ENCODE measurements around the gene PHF21B. TPM values are rescaled to one million over a fixed set of nuclear protein-coding genes. Genes with fewer than 3 reads are reported as not detected.

Gene PHF21B
- total and polyA plus RNA-seq, 2 experiments from 2014 or later: 20.6 to 149 TPM

DNA sequence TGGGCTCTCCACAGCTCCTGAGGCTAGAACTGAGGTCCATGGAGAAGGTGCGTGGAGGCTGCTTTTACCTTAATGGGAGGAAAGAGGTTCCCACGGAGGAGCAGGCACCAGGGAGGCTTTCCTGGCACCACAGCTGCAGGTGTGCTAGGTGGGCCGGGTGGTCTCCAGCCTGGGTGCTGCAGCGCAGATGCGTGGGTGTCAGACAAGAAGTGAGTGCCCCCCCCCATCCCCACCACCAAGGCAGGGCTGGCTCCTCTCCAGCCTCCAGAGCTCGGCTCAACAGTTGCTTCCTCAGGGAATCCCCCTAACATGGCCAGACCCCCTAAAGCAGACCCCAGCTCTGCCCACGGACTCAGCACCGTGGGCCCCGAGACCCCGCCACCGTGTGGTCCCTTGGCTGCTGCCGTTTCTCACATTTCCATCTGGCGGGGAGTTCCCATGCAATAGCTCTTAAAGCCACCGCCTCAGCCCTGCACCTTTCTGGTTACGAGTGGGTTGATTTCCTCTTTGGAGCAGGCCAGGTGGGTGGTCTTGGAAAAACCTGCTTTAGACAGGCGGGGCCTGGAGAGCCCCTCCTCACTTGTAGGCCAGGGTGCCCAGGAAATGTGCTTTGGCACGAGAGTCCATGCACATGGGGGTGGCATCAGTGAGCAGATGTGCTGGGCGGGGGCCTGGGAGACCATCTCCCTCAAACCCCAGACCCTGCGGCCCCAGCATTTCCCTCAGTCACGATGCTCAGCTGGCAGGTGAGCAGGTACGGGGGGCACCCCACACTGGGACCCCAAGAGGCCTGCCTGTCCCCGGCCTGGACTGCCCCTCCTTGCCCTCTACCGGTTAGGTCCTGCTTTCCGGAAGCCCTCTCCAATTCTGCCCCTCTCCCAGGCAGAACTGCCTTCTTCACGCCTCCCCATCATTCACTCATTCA is 163.7 kb downstream of the PHF21B start:
- H3K27ac Mint-ChIP-seq: no peak overlapping the region
- no peak for TF ChIP-seq POLR2AphosphoS5 (IDR thresholded peaks at IDR 0.05; ENCODE audit: low read depth)
- no peak for TF ChIP-seq NANOG (IDR thresholded peaks at IDR 0.05; ENCODE audit: borderline replicate concordance)
- TF ChIP-seq ETS1 (IDR thresholded peaks at IDR 0.05): no peak

GRCh38 chr22:44845191-44845590 is 164.6 kb downstream of the PHF21B start:
- Histone ChIP-seq H3K4me2 (no peak overlapping the region), H3K9me2 (ENCODE audit: insufficient read depth) (no peaks in the 10 kb centered on the region), H3K4me3 (no peak overlapping the region), H4K20me1 (replicated peaks; ENCODE audit: insufficient read depth) (no peaks in the 10 kb centered on the region; the same call in 1 of the 2 replicates), H3K79me2 (replicated peaks; ENCODE audit: insufficient read depth) (no peaks in the 10 kb centered on the region), H3K27me3 (ENCODE audit: insufficient read depth) (no peaks in the 10 kb centered on the region), H3K36me3 (ENCODE audit: insufficient read depth) (no peaks in the 10 kb centered on the region), H3F3A (replicated peaks; ENCODE audit: low read depth) (no peaks in the 10 kb centered on the region), H3K27ac (ENCODE audit: low read depth) (no peak overlapping the region), H2AFZ (no peak overlapping the region), H3K4me1 (ENCODE audit: insufficient read depth) (no peaks in the 10 kb centered on the region)
- Mint-ChIP-seq H3K4me3 (no peak overlapping the region), H3K4me1 (peaks cover 13% of the 10 kb centered on the region), H3K36me3 (ENCODE audit: low read depth) (peaks cover 19% of the 10 kb centered on the region), H3K9me3 (peaks cover 11% of the 10 kb centered on the region; the same call in 2 of the 3 replicates), H3K27me3 (ENCODE audit: insufficient read depth, low read depth, poor library complexity) (peaks cover 7% of the 10 kb centered on the region), H3K27ac (no peak overlapping the region)
- DNase-seq (ENCODE audit: low spot score): no peak
- no peak for ATAC-seq
- TF ChIP-seq REST (IDR thresholded peaks at IDR 0.05; ENCODE audit: unreplicated experiment): no peak
- TF ChIP-seq ZNF462 (CRISPR knock-in tag; IDR thresholded peaks at IDR 0.05): no peak
- TF ChIP-seq, protein P1, sequence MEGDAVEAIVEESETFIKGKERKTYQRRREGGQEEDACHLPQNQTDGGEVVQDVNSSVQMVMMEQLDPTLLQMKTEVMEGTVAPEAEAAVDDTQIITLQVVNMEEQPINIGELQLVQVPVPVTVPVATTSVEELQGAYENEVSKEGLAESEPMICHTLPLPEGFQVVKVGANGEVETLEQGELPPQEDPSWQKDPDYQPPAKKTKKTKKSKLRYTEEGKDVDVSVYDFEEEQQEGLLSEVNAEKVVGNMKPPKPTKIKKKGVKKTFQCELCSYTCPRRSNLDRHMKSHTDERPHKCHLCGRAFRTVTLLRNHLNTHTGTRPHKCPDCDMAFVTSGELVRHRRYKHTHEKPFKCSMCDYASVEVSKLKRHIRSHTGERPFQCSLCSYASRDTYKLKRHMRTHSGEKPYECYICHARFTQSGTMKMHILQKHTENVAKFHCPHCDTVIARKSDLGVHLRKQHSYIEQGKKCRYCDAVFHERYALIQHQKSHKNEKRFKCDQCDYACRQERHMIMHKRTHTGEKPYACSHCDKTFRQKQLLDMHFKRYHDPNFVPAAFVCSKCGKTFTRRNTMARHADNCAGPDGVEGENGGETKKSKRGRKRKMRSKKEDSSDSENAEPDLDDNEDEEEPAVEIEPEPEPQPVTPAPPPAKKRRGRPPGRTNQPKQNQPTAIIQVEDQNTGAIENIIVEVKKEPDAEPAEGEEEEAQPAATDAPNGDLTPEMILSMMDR (conservative IDR thresholded peaks at IDR 0.05; ENCODE audit: low read depth in 2 of 2): no peak
- TF ChIP-seq JUNB (IDR thresholded peaks at IDR 0.05; ENCODE audit: unreplicated experiment): no peak
- no peak for TF ChIP-seq NANOG (IDR thresholded peaks at IDR 0.05; ENCODE audit: borderline replicate concordance)

More for the DNA sequence above, 163.7 kb downstream of the PHF21B start:
- H3K4me1 Mint-ChIP-seq: peaks cover 5% of the 10 kb centered on the region; the same call in 2 of the 3 replicates
- no peaks in the 10 kb centered on the region; the same call in 1 of the 2 replicates for H4K20me1 ChIP-seq (replicated peaks; ENCODE audit: insufficient read depth)
- H2AFZ ChIP-seq: no peak overlapping the region
- peaks cover 19% of the 10 kb centered on the region for H3K36me3 Mint-ChIP-seq (ENCODE audit: low read depth)
- ATAC-seq: no peak
- H3K4me1 ChIP-seq (ENCODE audit: insufficient read depth): no peaks in the 10 kb centered on the region
- H3K27ac ChIP-seq (ENCODE audit: low read depth): no peak overlapping the region
- H3F3A ChIP-seq (replicated peaks; ENCODE audit: low read depth): no peaks in the 10 kb centered on the region
- no peaks in the 10 kb centered on the region for H3K27me3 ChIP-seq (ENCODE audit: insufficient read depth)
- H3K4me3 Mint-ChIP-seq: no peak overlapping the region
- no peak overlapping the region for H3K4me3 ChIP-seq
- H3K4me2 ChIP-seq: no peak overlapping the region
- DNase-seq (ENCODE audit: low spot score): no peak
- no peaks in the 10 kb centered on the region for H3K36me3 ChIP-seq (ENCODE audit: insufficient read depth)
- no peaks in the 10 kb centered on the region for H3K79me2 ChIP-seq (replicated peaks; ENCODE audit: insufficient read depth)
- no peaks in the 10 kb centered on the region for H3K9me2 ChIP-seq (ENCODE audit: insufficient read depth)
- H3K27me3 Mint-ChIP-seq (ENCODE audit: insufficient read depth, low read depth, poor library complexity): peaks cover 6% of the 10 kb centered on the region
- peaks cover 11% of the 10 kb centered on the region; the same call in 2 of the 3 replicates for H3K9me3 Mint-ChIP-seq
